ENCODE data around the gene WNT7B.

DNA sequence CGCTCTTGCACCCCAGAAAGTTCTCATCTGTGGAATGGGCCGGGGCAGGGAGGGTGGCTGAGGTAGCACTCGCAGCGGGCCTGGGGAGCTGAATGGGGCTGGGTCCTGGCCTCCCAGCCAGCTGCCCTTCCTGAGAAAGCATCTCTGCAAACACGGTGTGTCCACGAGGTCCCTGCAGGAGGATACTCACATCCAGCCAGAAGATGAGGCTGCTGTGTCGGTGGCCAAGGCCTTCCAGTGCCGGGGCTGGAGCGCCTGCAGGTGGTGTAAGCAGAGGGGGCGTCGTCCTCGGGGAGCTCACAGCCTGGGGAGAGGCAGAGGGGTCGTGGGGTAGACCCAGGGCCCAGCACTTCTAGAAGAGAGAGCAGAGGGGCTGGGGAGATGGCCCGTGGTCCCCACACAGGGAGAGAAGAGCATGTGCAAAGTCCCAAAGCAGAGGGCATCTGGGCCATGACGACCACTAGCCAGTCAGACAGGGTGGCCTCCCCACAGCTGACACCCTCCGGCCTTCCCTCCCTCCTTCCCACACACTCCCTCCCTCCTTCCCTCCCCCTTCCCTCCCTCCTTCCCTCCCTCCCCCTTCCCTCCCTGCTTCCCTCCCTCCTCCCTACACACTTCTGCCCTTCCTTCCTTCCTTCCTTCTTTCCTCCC, 97.9 kb downstream of the WNT7B start:
- no peak for TF ChIP-seq ZNF274 (IDR thresholded peaks at IDR 0.05; ENCODE audit: low read depth, low read length)
- no peak for TF ChIP-seq SUZ12 (IDR thresholded peaks at IDR 0.05; ENCODE audit: extremely low read depth, insufficient read depth, insufficient read length)

Measured in NT2/D1 (cell line).